MCF 10A (cell line): ENCODE measurements around the gene NACC2. TPM values are rescaled to one million over a fixed set of nuclear protein-coding genes. Genes with fewer than 3 reads are reported as not detected.

Experiments used
- BruUV-seq: library from RNA; stranded (reverse); fragments of 400-500 nt; replicated peaks from 2 replicates; lab custom pipeline; 2021; lab: Mats Ljungman, UMichigan
- CTCF ChIA-PET: fragments of 300-600 bp; sonication (Branson Sonifier 250); formaldehyde crosslinking; extraction: SDS; loops from one replicate; lab custom pipeline; 2021; ENCODE audit warnings: antibody characterized with exemption, inconsistent platforms; lab: Yijun Ruan, JAX
- POLR2A ChIA-PET: fragments of 300-600, 350-650 bp; sonication (Branson Sonifier 250); formaldehyde crosslinking; extraction: SDS; loops from one replicate; lab custom pipeline; 2020; ENCODE audit warnings: antibody characterized with exemption, inconsistent platforms; lab: Yijun Ruan, JAX
- DNase-seq: peaks from one replicate; pipeline ENCODE4 v3.0.0-alpha.2; 2018; ENCODE audit not compliant: unreplicated experiment
- H3K27ac Mint-ChIP-seq: one replicate; pipeline ENCODE4 v1.8.0; 2022; ENCODE audit warnings: mild to moderate bottlenecking, low read depth, mixed read lengths; ENCODE audit not compliant: unreplicated experiment
- H3K27me3 Mint-ChIP-seq: one replicate; pipeline ENCODE4 v1.8.0; 2022; ENCODE audit warnings: mixed read lengths; ENCODE audit not compliant: insufficient read depth, unreplicated experiment
- H3K36me3 Mint-ChIP-seq: one replicate; pipeline ENCODE4 v1.8.0; 2022; ENCODE audit warnings: mild to moderate bottlenecking, moderate library complexity, mixed read lengths; ENCODE audit not compliant: insufficient read depth, unreplicated experiment
- H3K4me1 Mint-ChIP-seq: one replicate; pipeline ENCODE4 v1.8.0; 2022; ENCODE audit warnings: mixed read lengths; ENCODE audit not compliant: insufficient read depth, unreplicated experiment
- H3K4me3 Mint-ChIP-seq: one replicate; pipeline ENCODE4 v1.8.0; 2022; ENCODE audit warnings: mild to moderate bottlenecking, moderate library complexity, mixed read lengths; ENCODE audit not compliant: unreplicated experiment
- H3K9me3 Mint-ChIP-seq: one replicate; pipeline ENCODE4 v1.8.0; 2022; ENCODE audit warnings: mixed read lengths; ENCODE audit not compliant: unreplicated experiment
- intact Hi-C: fragments of 100-400 bp; cut with micrococcal nuclease; formaldehyde crosslinking; loops from 2 replicates; pipeline ENCODE4 v1.14.1; 2022
- total RNA-seq: library from RNA; stranded (reverse); gene quantifications from 2 replicates; pipeline ENCODE4 v1.2.3, GENCODE V29; 2022
- TF ChIP-seq, protein P1 (sequence below): fragments of 200-600 bp; IDR thresholded peaks from one replicate; pipeline ENCODE4 v1.8.0; 2022; ENCODE audit warnings: antibody characterized with exemption, mild to moderate bottlenecking; ENCODE audit not compliant: unreplicated experiment

The NACC2 gene
- total RNA-seq, 1 experiment from 2014 or later = 16.5 TPM

DNA sequence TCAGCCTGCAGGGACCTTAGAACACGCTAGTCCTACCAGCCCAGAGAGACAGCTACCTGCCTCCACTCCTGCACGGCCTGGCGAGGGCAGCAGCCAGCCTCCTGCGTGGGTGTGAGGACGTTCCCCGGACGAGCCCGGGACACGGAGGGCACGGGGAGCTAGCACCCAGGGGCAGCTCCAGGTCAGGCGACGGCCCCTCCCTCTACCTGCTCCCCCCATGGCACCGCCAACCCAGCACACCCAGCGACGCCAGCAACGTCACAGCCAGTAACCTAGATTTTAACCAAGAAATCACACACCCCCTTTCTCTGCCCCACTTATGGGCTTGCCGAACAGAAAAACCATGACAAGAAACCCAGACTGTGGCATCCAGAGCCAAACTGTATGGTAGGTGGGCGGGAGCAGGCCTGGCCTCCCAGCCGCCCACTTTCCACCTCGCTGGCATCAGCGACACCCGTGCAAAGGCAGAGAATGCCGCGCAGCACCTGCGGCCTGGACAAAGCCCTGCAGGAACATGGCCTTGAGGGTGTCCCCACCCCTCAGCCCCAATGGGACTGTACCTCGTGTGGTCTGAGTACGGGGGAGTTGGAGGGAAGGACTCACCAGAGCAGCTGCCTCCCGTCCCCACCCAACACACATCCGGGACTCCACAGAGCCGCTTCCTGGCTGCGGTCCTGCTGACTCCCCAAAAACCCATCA, 47.9 kb downstream of the NACC2 start:
- H3K36me3 Mint-ChIP-seq = peaks cover 32% of the 10 kb centered on the region
- H3K9me3 Mint-ChIP-seq = no peaks in the 10 kb centered on the region
- no peaks in the 10 kb centered on the region for H3K4me1 Mint-ChIP-seq
- CTCF ChIA-PET = interaction anchor here (0.7 to 0.8 kb wide), 2 partner anchors 23 to 74 kb away, joined by 3 read pairs; no protein-coding TSS in a partner anchor
- H3K4me3 Mint-ChIP-seq = no peak overlapping the region
- intact Hi-C loops = no loop called here
- POLR2A ChIA-PET = interaction anchor here (0.6 kb wide), 2 partner anchors 8 to 424 kb away, joined by 3 read pairs; no protein-coding TSS in a partner anchor
- H3K27me3 Mint-ChIP-seq = no peaks in the 10 kb centered on the region
- no peak for DNase-seq
- H3K27ac Mint-ChIP-seq = no peak overlapping the region
- BruUV-seq = no TSS peak
- TF ChIP-seq, protein P1, sequence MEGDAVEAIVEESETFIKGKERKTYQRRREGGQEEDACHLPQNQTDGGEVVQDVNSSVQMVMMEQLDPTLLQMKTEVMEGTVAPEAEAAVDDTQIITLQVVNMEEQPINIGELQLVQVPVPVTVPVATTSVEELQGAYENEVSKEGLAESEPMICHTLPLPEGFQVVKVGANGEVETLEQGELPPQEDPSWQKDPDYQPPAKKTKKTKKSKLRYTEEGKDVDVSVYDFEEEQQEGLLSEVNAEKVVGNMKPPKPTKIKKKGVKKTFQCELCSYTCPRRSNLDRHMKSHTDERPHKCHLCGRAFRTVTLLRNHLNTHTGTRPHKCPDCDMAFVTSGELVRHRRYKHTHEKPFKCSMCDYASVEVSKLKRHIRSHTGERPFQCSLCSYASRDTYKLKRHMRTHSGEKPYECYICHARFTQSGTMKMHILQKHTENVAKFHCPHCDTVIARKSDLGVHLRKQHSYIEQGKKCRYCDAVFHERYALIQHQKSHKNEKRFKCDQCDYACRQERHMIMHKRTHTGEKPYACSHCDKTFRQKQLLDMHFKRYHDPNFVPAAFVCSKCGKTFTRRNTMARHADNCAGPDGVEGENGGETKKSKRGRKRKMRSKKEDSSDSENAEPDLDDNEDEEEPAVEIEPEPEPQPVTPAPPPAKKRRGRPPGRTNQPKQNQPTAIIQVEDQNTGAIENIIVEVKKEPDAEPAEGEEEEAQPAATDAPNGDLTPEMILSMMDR = no peak

DNA sequence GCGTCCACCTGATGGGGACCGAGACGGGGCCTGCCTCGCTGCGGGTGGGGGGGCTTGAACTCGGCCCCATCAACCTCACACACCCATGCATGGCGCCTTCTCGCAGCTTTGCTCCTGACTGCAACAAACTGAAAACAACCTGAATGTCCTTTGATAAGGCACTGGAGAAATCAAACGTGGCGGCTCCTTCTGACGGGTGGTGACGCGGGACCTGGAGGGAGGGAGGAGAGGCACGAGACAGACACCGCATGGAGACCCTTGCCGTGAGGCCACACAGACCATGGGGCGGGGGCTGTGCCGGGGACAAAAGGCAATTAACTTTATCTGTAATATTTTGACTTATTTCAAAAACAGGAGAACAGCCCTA, 48.6 kb downstream of the NACC2 start:
- no peak for DNase-seq
- TF ChIP-seq, protein P1 = no peak
- Mint-ChIP-seq H3K27ac (no peak overlapping the region), H3K4me1 (no peaks in the 10 kb centered on the region), H3K27me3 (no peaks in the 10 kb centered on the region), H3K4me3 (no peak overlapping the region), H3K36me3 (peaks cover 32% of the 10 kb centered on the region), H3K9me3 (no peaks in the 10 kb centered on the region)
- intact Hi-C loops = no loop called here
- CTCF ChIA-PET = no interaction called here
- no TSS peak for BruUV-seq
- POLR2A ChIA-PET = no interaction called here

DNA sequence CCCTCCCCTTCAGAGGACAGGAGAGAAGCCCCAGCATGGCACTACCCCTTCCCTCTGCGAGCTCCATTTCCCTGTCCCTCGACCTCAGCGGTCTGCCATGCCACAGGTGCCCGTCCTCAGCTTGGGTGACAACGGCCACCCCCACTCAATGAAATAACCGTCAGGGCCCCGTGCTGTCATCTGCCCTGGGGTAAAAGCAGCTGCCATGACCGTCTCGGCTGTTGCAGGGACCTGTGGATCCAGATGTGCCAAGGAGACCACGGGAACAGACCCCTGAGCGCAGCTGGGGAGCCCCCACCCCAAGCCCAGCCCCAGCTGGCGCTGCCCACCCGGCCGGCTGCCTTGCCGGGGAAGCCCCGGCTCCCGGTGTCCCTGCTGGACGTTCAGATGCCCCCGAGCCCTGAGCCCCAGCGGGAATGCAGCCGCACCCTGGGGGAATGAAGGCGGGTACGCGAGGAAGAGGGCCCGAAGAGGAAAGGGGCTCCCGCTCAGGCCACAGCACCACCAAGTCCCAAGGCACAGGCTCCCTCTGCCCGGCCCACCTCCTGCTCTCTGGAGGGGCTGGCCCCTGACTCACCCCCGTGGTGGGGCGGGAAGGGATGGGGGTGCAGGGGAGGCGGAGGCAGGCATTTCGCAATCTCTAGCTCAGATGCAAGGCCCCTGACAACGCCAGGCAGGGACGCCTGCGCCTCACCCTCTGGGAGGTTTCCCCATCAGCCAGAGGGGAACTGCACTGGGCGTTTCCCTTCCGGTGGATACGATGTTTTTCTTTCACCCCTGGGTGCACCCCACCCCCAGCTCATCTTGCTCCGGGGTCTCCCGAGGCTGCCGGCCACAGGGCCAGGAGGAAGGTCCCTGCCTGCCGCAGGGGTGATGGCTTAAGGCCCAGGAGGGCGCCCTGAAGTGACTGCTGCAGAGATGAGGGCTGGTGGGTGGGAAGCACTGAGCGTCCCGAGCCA, 49.2 kb downstream of the NACC2 start:
- CTCF ChIA-PET = no interaction called here
- Mint-ChIP-seq H3K4me1 (no peaks in the 10 kb centered on the region), H3K27me3 (no peaks in the 10 kb centered on the region), H3K4me3 (no peak overlapping the region), H3K36me3 (peaks cover 32% of the 10 kb centered on the region), H3K27ac (no peak overlapping the region), H3K9me3 (no peaks in the 10 kb centered on the region)
- POLR2A ChIA-PET = no interaction called here
- no TSS peak for BruUV-seq
- intact Hi-C loops = no loop called here
- TF ChIP-seq, protein P1 = no peak
- DNase-seq = no peak

DNA sequence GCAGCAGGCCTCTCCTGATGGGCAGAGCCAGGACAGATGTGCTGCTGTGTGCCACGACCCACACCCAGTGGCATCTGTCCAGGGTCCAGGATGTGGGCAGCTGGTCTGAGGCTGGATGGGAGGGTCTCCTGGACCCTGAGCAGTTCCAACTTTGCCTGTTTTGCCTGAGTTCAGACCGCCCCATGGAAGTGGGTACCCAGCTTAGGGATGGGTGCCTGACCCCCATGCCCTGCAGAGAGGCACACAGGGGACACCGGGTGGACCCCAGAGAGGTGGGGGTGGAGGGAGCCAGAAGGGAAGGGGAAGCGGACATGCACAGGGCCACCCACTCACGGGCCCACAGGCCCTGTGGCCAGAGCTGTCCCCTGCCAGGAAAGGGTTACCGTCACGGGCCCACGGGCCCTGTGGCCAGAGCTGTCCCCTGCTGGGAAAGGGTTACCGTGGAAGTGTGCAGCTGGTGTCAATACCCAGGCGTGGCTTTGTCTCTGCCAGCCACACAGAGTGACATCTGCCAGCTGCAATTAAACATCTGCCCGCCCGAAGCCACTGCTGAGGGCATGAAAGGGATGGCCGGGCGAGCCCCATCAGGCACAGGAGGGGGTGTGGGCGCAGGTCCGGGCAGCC, 50.0 kb downstream of the NACC2 start:
- TF ChIP-seq, protein P1 = no peak
- no TSS peak for BruUV-seq
- no peak overlapping the region for H3K4me3 Mint-ChIP-seq
- H3K36me3 Mint-ChIP-seq = peaks cover 31% of the 10 kb centered on the region
- no peak for DNase-seq
- no peak overlapping the region for H3K27ac Mint-ChIP-seq
- H3K4me1 Mint-ChIP-seq = no peaks in the 10 kb centered on the region
- H3K27me3 Mint-ChIP-seq = no peaks in the 10 kb centered on the region
- ChIA-PET CTCF (no interaction called here), POLR2A (no interaction called here)
- intact Hi-C loops = no loop called here
- H3K9me3 Mint-ChIP-seq = no peaks in the 10 kb centered on the region
